GM12878 (cell line): ENCODE results near the gene ATP6V1A. TPM values are rescaled to one million over a fixed set of nuclear protein-coding genes. Genes with fewer than 3 reads are reported as not detected.

Experiments
- ATAC-seq: fragments of 200-7000 bp; cut with Tn5 transposase; 3 replicates; pipeline ENCODE4 v1.9.1; 2020; ENCODE audit warnings: mild to moderate bottlenecking, moderate library complexity
- BruUV-seq: library from RNA; stranded (reverse); fragments of 400-500 nt; replicated peaks from 2 replicates; lab custom pipeline; 2021; lab: Mats Ljungman, UMichigan
- CTCF ChIA-PET: fragments of 300-600 bp; sonication (Branson Sonifier 250); formaldehyde crosslinking; extraction: SDS; loops from one replicate; lab custom pipeline; 2021; ENCODE audit warnings: inconsistent platforms; lab: Yijun Ruan, JAX
- POLR2A ChIA-PET: fragments of 350-600 bp; formaldehyde crosslinking; extraction: SDS; loops from one replicate; lab custom pipeline; 2021; ENCODE audit warnings: inconsistent platforms; lab: Charles Lee
- RAD21 ChIA-PET: fragments of 300-600 bp; sonication (Branson Sonifier 250); formaldehyde crosslinking; loops from one replicate; lab custom pipeline; 2023; ENCODE audit warnings: antibody characterized with exemption; ENCODE audit not compliant: unreplicated experiment; lab: Charles Lee
- SMC1A ChIA-PET: fragments of 300-600 bp; sonication (Branson Sonifier 250); formaldehyde crosslinking; loops from one replicate; lab custom pipeline; 2023; ENCODE audit not compliant: unreplicated experiment, uncharacterized antibody; lab: Charles Lee
- DNase-seq: peaks from one replicate; pipeline ENCODE4 v3.0.0-alpha.2; 2011; ENCODE audit warnings: low read depth, low spot score
- FAIRE-seq: peaks from 3 replicates; lab custom pipeline; 2011; peaks lifted over from hg19 to GRCh38; lab: Jason Lieb, UNC
- H2AFZ ChIP-seq: 2 replicates; pipeline ENCODE4 v1.6.0; 2011; ENCODE audit warnings: low read depth, low read length, control low read depth; ENCODE audit not compliant: control insufficient read depth
- H3K27ac ChIP-seq: 2 replicates; pipeline ENCODE4 v1.5.1; 2011; ENCODE audit warnings: control low read depth; ENCODE audit not compliant: control insufficient read depth, insufficient read depth
- H3K27me3 ChIP-seq, 2 experiments: replicated peaks in 1 of 2; 2 replicates each; pipeline versions ENCODE4 v1.6.0 to v1.6.1; 2011; ENCODE audit warnings: low read length in 1 of 2; ENCODE audit not compliant: control insufficient read depth in 2 of 2, insufficient read depth in 2 of 2
- H3K36me3 ChIP-seq, 2 experiments: 2 replicates each; pipeline ENCODE4 v1.5.1; 2011; ENCODE audit warnings: low read length in 1 of 2; ENCODE audit not compliant: control insufficient read depth in 2 of 2, insufficient read depth in 2 of 2
- H3K4me1 ChIP-seq: 2 replicates; pipeline ENCODE4 v1.6.1; 2011; ENCODE audit warnings: mild to moderate bottlenecking, low read length, moderate library complexity, mixed read lengths; ENCODE audit not compliant: control insufficient read depth, insufficient read depth
- H3K4me2 ChIP-seq: 2 replicates; pipeline ENCODE4 v1.6.0; 2011; ENCODE audit warnings: control low read depth; ENCODE audit not compliant: control insufficient read depth, insufficient read depth
- H3K4me3 ChIP-seq: fragments of 200-600 bp; sonication (generic); 2 replicates; pipeline ENCODE4 v1.5.1; 2016
- H3K79me2 ChIP-seq: 2 replicates; pipeline ENCODE4 v1.6.0; 2011; ENCODE audit warnings: low read length; ENCODE audit not compliant: control insufficient read depth, insufficient read depth
- H3K9ac ChIP-seq: 2 replicates; pipeline ENCODE4 v1.8.0; 2011; ENCODE audit warnings: low read length, control low read depth, mixed read lengths; ENCODE audit not compliant: control insufficient read depth, insufficient read depth
- H3K9me3 ChIP-seq: replicated peaks from 3 replicates; pipeline ENCODE4 v1.5.1; 2011; ENCODE audit warnings: mild to moderate bottlenecking, low read length; ENCODE audit not compliant: control insufficient read depth, insufficient read depth
- H4K20me1 ChIP-seq: 2 replicates; pipeline ENCODE4 v1.6.0; 2011; ENCODE audit not compliant: control insufficient read depth, insufficient read depth
- CBFB ChIP-seq: IDR thresholded peaks from 2 replicates; pipeline ENCODE4 v1.6.1; 2016; ENCODE audit warnings: antibody characterized with exemption, low read depth
- CHD2 ChIP-seq: IDR thresholded peaks from 2 replicates; pipeline ENCODE4 v1.6.1; 2011; ENCODE audit warnings: low read depth, low read length, improper control_type of control experiment, borderline replicate concordance
- EP300 ChIP-seq, 2 experiments: fragments of 150-350 bp in 1 of 2; IDR thresholded peaks; 2 replicates each; pipeline ENCODE4 v1.6.1; 2011 to 2012; ENCODE audit warnings: low read depth in 2 of 2, low read length in 2 of 2, borderline replicate concordance in 1 of 2, improper control_type of control experiment in 1 of 2, inconsistent platforms in 1 of 2; ENCODE audit not compliant: control insufficient read depth in 1 of 2
- ESRRA ChIP-seq: IDR thresholded peaks from 2 replicates; pipeline ENCODE4 v1.6.1; 2012; ENCODE audit warnings: mild to moderate bottlenecking, low read length, improper control_type of control experiment
- GATAD2B ChIP-seq: fragments of 450-650 bp; conservative IDR thresholded peaks from 2 replicates; pipeline ENCODE4 v1.6.1; 2017; ENCODE audit warnings: low read depth, mild to moderate bottlenecking, moderate library complexity
- KDM1A ChIP-seq: fragments of 200-600 bp; sonication (generic); IDR thresholded peaks from 2 replicates; pipeline ENCODE4 v1.6.1; 2016; ENCODE audit warnings: borderline replicate concordance
- LARP7 ChIP-seq: fragments of 450-650 bp; IDR thresholded peaks from 2 replicates; pipeline ENCODE4 v1.6.1; 2017; ENCODE audit warnings: mild to moderate bottlenecking
- NFXL1 ChIP-seq: fragments of 450-650 bp; IDR thresholded peaks from 2 replicates; pipeline ENCODE4 v1.6.1; 2017; ENCODE audit warnings: antibody characterized with exemption, mild to moderate bottlenecking, borderline replicate concordance
- NRF1 ChIP-seq: conservative IDR thresholded peaks from 2 replicates; pipeline ENCODE4 v1.6.1; 2011; ENCODE audit warnings: mild to moderate bottlenecking, low read depth, low read length, improper control_type of control experiment
- RBBP5 ChIP-seq: fragments of 200-600 bp; sonication (generic); conservative IDR thresholded peaks from 2 replicates; pipeline ENCODE4 v1.6.1; 2016
- SREBF2 ChIP-seq: IDR thresholded peaks from 2 replicates; pipeline ENCODE4 v1.6.1; 2012; ENCODE audit warnings: mild to moderate bottlenecking, low read length
- STAT3 ChIP-seq: IDR thresholded peaks from 2 replicates; pipeline ENCODE4 v1.6.1; 2011; ENCODE audit warnings: low read depth, low read length, improper control_type of control experiment
- TCF12 ChIP-seq: IDR thresholded peaks from 2 replicates; pipeline ENCODE4 v1.6.1; 2011; ENCODE audit warnings: low read depth, mild to moderate bottlenecking, low read length
- ZNF274 ChIP-seq: IDR thresholded peaks from one replicate; pipeline ENCODE4 v1.8.0; 2011; ENCODE audit not compliant: insufficient read length, insufficient read depth
- in situ Hi-C: fragments of 300-500 bp; cut with MboI; formaldehyde crosslinking; loops from 9 replicates; pipeline ENCODE4 v1.14.3; 2018; ENCODE audit warnings: mixed read lengths
- intact Hi-C: fragments of 100-400 bp; cut with micrococcal nuclease; formaldehyde crosslinking; loops from one replicate; pipeline ENCODE4 v1.14.2; 2022; ENCODE audit not compliant: unreplicated experiment
- polyA plus RNA-seq, 11 experiments: library from polyadenylated mRNA; depleted of rRNA in 4 of 11; unstranded in 6 of 11; stranded (reverse) in 5 of 11; fragments of >200 nt; fragmentation: Nextera tagmentation in 4 of 11; fragmentation: Illumina TruSeq in 1 of 11; extraction: Ambion mirVana in 4 of 11; extraction: Trizol in 1 of 11; gene quantifications; 1 replicate in 1 of 11; 2 replicates in 10 of 11; pipeline versions ENCODE4 v1.2.1 to v1.2.3, GENCODE V29; 2011 to 2016; ENCODE audit warnings: inconsistent platforms in 2 of 11, missing spikeins in 2 of 11, low read depth in 1 of 11
- total RNA-seq, 4 experiments: library from RNA; depleted of rRNA in 3 of 4; stranded (reverse); fragments of >200 nt in 3 of 4; fragmentation: Illumina TruSeq in 1 of 4; extraction: Trizol in 1 of 4; gene quantifications; 2 replicates each; pipeline versions ENCODE4 v1.2.1 to v1.2.3, GENCODE V29; 2013 to 2021
- TF ChIP-seq, protein P1 (sequence below): IDR thresholded peaks from 2 replicates; pipeline ENCODE4 v1.6.1; 2011; ENCODE audit warnings: mild to moderate bottlenecking, low read depth, low read length, moderate library complexity; ENCODE audit not compliant: insufficient replicate concordance
- TF ChIP-seq, protein P2 (sequence below): IDR thresholded peaks from 2 replicates; pipeline ENCODE4 v1.6.1; 2012; ENCODE audit warnings: low read depth, low read length, improper control_type of control experiment
- TF ChIP-seq, protein P3 (sequence below): fragments of 450-650 bp; conservative IDR thresholded peaks from 2 replicates; pipeline ENCODE4 v1.6.1; 2017; ENCODE audit warnings: mild to moderate bottlenecking, moderate library complexity
- TF ChIP-seq, protein P4 (sequence below): fragments of 450-650 bp; formaldehyde crosslinking; IDR thresholded peaks from 2 replicates; pipeline ENCODE4 v1.5.0; 2022; ENCODE audit warnings: mild to moderate bottlenecking, missing genetic modification characterization

Gene ATP6V1A
- total and polyA plus RNA-seq, 10 of the 15 experiments (the other 5 are each of a cell fraction or from before 2014, with no cell fraction given) = 22.4 to 65.8 (median 47.7) TPM

DNA sequence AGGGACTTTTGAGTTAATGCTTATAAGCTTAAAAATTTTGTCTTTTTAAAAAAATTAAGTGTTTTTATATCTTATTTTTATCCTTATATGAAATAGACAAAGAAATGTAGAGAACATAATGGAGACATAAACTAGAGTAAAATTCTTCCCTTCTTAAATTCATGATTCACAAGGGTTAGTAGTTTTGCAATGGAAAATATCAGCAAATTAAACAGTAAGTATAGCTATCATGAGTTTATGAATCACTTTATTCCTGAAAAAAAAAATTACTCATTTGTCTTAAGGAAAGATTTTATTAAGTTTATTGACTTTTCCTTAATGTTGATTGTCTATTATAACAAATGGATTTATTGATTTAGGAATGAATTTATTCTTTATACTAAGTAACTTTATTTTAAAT lies 4.3 kb downstream of the ATP6V1A start:
- DNase-seq = no peak
- no peak overlapping the region for H2AFZ ChIP-seq
- BruUV-seq = no TSS peak
- no peaks in the 10 kb centered on the region for H3K36me3 ChIP-seq
- no peak for FAIRE-seq
- H3K4me3 ChIP-seq = no peak overlapping the region
- ChIA-PET RAD21 (interaction anchor here (0.6 to 3.4 kb wide), 11 partner anchors 9 to 162 kb away, joined by 3 to 15 read pairs (median 4); partner anchors contain the start of gene GRAMD1C), POLR2A (interaction anchor here (0.6 to 4.9 kb wide), 8 partner anchors 8 to 236 kb away, joined by 3 to 22 read pairs (median 3); partner anchors contain the start of gene SPICE1), SMC1A (interaction anchor here (0.7 to 2.8 kb wide), 16 partner anchors 8 to 259 kb away, joined by 3 to 14 read pairs (median 3); no protein-coding TSS in a partner anchor), CTCF (interaction anchor here (0.9 to 9.8 kb wide), 17 partner anchors 10 to 258 kb away, joined by 3 to 72 read pairs (median 6); partner anchors contain the start of gene GRAMD1C)
- TF ChIP-seq LARP7 (no peak), STAT3 (no peak), SREBF2 (no peak), EP300 (IDR thresholded peaks at IDR 0.05; ENCODE audit: borderline replicate concordance in 1 of 2, control insufficient read depth in 1 of 2, low read depth in 2 of 2, low read length in 2 of 2) (no peak), ZNF274 (no peak), CHD2 (no peak), RBBP5 (no peak), KDM1A (no peak), GATAD2B (no peak), ESRRA (no peak), NFXL1 (no peak), NRF1 (no peak), CBFB (no peak), TCF12 (no peak)
- TF ChIP-seq, protein P1, sequence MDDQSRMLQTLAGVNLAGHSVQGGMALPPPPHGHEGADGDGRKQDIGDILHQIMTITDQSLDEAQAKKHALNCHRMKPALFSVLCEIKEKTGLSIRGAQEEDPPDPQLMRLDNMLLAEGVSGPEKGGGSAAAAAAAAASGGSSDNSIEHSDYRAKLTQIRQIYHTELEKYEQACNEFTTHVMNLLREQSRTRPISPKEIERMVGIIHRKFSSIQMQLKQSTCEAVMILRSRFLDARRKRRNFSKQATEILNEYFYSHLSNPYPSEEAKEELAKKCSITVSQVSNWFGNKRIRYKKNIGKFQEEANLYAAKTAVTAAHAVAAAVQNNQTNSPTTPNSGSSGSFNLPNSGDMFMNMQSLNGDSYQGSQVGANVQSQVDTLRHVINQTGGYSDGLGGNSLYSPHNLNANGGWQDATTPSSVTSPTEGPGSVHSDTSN = no peak
- TF ChIP-seq, protein P2, sequence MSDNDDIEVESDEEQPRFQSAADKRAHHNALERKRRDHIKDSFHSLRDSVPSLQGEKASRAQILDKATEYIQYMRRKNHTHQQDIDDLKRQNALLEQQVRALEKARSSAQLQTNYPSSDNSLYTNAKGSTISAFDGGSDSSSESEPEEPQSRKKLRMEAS = no peak
- TF ChIP-seq, protein P3, sequence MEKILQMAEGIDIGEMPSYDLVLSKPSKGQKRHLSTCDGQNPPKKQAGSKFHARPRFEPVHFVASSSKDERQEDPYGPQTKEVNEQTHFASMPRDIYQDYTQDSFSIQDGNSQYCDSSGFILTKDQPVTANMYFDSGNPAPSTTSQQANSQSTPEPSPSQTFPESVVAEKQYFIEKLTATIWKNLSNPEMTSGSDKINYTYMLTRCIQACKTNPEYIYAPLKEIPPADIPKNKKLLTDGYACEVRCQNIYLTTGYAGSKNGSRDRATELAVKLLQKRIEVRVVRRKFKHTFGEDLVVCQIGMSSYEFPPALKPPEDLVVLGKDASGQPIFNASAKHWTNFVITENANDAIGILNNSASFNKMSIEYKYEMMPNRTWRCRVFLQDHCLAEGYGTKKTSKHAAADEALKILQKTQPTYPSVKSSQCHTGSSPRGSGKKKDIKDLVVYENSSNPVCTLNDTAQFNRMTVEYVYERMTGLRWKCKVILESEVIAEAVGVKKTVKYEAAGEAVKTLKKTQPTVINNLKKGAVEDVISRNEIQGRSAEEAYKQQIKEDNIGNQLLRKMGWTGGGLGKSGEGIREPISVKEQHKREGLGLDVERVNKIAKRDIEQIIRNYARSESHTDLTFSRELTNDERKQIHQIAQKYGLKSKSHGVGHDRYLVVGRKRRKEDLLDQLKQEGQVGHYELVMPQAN = no peak
- TF ChIP-seq, protein P4, sequence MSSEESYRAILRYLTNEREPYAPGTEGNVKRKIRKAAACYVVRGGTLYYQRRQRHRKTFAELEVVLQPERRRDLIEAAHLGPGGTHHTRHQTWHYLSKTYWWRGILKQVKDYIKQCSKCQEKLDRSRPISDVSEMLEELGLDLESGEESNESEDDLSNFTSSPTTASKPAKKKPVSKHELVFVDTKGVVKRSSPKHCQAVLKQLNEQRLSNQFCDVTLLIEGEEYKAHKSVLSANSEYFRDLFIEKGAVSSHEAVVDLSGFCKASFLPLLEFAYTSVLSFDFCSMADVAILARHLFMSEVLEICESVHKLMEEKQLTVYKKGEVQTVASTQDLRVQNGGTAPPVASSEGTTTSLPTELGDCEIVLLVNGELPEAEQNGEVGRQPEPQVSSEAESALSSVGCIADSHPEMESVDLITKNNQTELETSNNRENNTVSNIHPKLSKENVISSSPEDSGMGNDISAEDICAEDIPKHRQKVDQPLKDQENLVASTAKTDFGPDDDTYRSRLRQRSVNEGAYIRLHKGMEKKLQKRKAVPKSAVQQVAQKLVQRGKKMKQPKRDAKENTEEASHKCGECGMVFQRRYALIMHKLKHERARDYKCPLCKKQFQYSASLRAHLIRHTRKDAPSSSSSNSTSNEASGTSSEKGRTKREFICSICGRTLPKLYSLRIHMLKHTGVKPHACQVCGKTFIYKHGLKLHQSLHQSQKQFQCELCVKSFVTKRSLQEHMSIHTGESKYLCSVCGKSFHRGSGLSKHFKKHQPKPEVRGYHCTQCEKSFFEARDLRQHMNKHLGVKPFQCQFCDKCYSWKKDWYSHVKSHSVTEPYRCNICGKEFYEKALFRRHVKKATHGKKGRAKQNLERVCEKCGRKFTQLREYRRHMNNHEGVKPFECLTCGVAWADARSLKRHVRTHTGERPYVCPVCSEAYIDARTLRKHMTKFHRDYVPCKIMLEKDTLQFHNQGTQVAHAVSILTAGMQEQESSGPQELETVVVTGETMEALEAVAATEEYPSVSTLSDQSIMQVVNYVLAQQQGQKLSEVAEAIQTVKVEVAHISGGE = no peak
- intact Hi-C loops (no loop called here), in situ Hi-C loops (no loop called here)
- H3K4me2 ChIP-seq = no peak overlapping the region
- no peaks in the 10 kb centered on the region for H3K9me3 ChIP-seq
- H4K20me1 ChIP-seq = no peaks in the 10 kb centered on the region
- H3K9ac ChIP-seq = no peak overlapping the region
- ATAC-seq = no peak
- peaks cover 39% of the 10 kb centered on the region for H3K79me2 ChIP-seq
- H3K27ac ChIP-seq = no peak overlapping the region
- H3K27me3 ChIP-seq = no peaks in the 10 kb centered on the region
- H3K4me1 ChIP-seq = peaks cover 10% of the 10 kb centered on the region; the same call in 1 of the 2 replicates
